Coronary artery (tissue), 2 donors: ENCODE measurements around the gene APLN.

ENCODE experiments used
- DNase-seq: peaks from one replicate; pipeline ENCODE4 v3.0.0-alpha.2; 2017; ENCODE audit warnings: low spot score
- H3K27ac ChIP-seq, 2 donors: fragments of 200-600 bp; sonication (generic); one replicate each; pipeline ENCODE4 v1.5.1; 2016 to 2019
- H3K4me3 ChIP-seq: fragments of 200-600 bp; sonication (generic); 2 replicates; pipeline ENCODE4 v1.5.1; 2016; ENCODE audit warnings: mild to moderate bottlenecking, moderate library complexity
- CTCF ChIP-seq: fragments of 200-600 bp; sonication (generic); IDR thresholded peaks from one replicate; pipeline ENCODE4 v1.5.1; 2019; ENCODE audit warnings: antibody characterized with exemption

Gene APLN

GRCh38 chrX:129613596-129613995 is 41.2 kb downstream of the APLN start:
- Histone ChIP-seq H3K27ac (no peak overlapping the region), H3K4me3 (no peak overlapping the region)
- DNase-seq, result no peak
- no peak for TF ChIP-seq CTCF

GRCh38 chrX:129612396-129612795 is 42.4 kb downstream of the APLN start:
- TF ChIP-seq CTCF, result no peak
- H3K27ac ChIP-seq, result no peak overlapping the region
- no peak for DNase-seq
- no peak overlapping the region for H3K4me3 ChIP-seq

- TF ChIP-seq CTCF, result no peak
- H3K27ac ChIP-seq, result no peak overlapping the region
Measured at GRCh38 chrX:129609395-129609794, 45.4 kb downstream of the APLN start.

GRCh38 chrX:129608496-129608895 is 46.3 kb downstream of the APLN start:
- no peak for TF ChIP-seq CTCF
- Histone ChIP-seq H3K27ac (no peak overlapping the region), H3K4me3 (no peak overlapping the region)
- no peak for DNase-seq

More at GRCh38 chrX:129609395-129609794, 45.4 kb downstream of the APLN start:
- no peak for DNase-seq
- no peak overlapping the region for H3K4me3 ChIP-seq

- Histone ChIP-seq H3K4me3 (no peak overlapping the region), H3K27ac (no peak overlapping the region)
- no peak for DNase-seq
- TF ChIP-seq CTCF, result peak; percentile 62
Measured at GRCh38 chrX:129606918-129607317, 47.8 kb downstream of the APLN start.

GRCh38 chrX:129600981-129601424 is 53.8 kb downstream of the APLN start:
- Histone ChIP-seq H3K4me3 (no peak overlapping the region), H3K27ac (peak overlapping the region in 1 of 2 donors; percentile 24)
- DNase-seq, result no peak
- peak; percentile 22 for TF ChIP-seq CTCF

- Histone ChIP-seq H3K27ac (no peak overlapping the region), H3K4me3 (no peak overlapping the region)
- no peak for DNase-seq
- TF ChIP-seq CTCF, result no peak
Measured at GRCh38 chrX:129599996-129600395, 54.8 kb downstream of the APLN start.
